CD4-positive, alpha-beta T cell treated with Interleukin-17A for 1 hour (primary cell): ENCODE measurements around the gene IGFL2.
"Not testable (repeated sequence)": the region's sequence is repeated elsewhere in the genome, so short reads cannot be mapped to it uniquely, and the experiment has no call there.

Experiments used
- DNase-seq: peaks from one replicate; pipeline ENCODE4 v3.0.0-alpha.2; 2020

Gene IGFL2

GRCh38 chr19:46147791-46148288 is at the start of gene IGFL2:
Gene IGFL2, plus strand, starts transcription at chr19:46148238. Its CDS starts 41 bp downstream, at chr19:46148279.
- no peak for DNase-seq

GRCh38 chr19:46100344-46100743 is 47.7 kb upstream of the IGFL2 start:
- no peak for DNase-seq

DNA sequence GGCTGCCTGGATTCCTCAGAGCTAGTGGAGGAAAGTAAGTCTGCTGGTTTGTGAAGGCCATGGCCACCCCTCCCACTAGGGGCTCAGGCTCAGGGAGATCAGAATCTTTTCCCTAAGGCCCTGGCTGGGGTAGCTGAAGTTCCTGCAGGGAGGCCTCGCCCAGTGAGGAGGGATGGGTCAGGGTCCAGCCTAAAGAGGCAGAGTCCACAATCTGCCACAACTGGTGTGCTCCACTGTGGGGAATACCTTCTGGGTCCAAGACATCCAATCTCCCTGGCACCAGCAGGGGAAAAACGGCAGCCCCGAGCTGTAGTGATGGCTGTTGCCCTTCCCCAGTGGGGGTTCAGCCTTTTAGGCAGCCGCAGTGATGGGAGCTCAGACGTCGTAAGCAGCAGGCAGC is 46.7 kb upstream of the IGFL2 start:
- DNase-seq, result no peak

- not testable (repeated sequence) for DNase-seq
Measured at GRCh38 chr19:46102333-46102732, 45.7 kb upstream of the IGFL2 start.

DNA sequence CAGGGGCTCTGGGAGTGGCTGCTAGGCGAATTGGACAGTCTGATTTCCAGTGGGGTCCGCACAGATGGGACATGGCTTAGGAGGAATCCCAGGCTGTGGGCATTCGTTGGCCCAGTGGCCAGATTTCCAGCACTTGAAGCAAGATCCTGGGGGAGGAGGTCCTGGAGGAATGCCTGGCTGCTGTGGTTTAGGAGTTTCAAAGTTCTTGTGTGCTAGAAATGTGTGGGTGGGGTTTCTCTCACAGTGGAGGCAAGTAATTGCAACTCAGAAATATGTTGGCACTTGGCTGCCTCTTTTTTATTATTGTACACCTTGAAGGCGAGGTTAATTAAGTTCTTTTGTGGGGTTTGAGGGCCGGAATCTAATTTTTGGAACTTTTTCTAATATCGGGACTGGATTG is 40.7 kb upstream of the IGFL2 start:
- DNase-seq, result no peak

- DNase-seq, result no peak
Measured at GRCh38 chr19:46109876-46110275, 38.2 kb upstream of the IGFL2 start.

DNA sequence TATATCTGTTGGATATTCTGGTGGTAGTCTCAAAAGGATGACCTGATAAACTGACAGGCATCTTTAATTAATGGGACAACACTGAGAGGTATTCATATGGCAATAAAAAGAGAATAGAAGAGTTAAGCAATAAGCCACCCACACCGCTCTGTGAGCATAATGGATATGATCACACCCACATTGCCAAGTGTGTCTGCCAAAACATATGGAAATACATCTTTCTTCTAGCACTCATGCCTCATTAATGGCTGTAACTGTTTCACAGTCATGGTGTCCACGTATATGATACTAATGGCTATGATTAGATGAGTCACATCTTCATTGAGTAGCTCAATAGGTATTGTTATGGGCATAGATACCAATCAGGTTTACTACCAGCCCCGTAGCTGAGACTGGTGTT is 36.7 kb upstream of the IGFL2 start:
- DNase-seq, result no peak

DNA sequence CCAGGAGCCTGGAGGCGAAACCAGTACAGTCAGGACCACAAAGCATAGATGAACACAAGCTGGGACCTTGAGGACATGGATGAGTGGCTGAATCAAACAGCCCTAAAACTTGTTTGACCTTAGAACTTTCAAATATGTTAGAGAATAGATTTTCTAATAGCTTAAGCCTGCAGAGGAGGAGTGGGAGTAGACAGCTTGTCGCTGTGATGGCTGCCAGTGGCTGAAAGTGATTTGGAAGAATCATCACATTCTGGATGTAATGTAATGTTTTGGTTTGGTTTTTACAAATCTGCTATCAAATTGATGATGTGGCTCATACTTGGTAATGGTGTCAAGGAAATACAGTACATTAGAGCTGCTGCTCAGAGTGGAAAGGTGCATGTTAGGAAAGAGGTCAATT is 35.5 kb upstream of the IGFL2 start:
- DNase-seq, result no peak

DNA sequence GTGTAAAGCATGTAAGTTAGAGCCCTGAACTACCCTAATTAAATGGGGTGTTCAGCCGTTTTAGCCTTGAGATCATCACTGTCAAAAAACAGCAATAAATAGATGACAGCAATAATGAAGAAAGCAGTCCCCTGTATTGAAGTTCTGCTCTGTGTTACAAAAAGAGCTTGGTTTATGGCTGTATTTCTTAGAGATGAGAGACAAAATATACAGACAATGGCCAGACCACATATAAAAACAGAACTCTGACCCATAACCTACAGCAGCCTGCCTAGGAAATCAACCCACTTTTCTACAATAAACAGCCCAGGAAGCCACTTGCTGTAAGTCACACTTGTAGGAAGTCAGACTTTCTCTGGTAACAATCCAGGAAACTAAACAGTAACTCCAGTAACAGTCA is 34.3 kb upstream of the IGFL2 start:
- no peak for DNase-seq

GRCh38 chr19:46115396-46116106 is 32.5 kb upstream of the IGFL2 start:
- no peak for DNase-seq

DNA sequence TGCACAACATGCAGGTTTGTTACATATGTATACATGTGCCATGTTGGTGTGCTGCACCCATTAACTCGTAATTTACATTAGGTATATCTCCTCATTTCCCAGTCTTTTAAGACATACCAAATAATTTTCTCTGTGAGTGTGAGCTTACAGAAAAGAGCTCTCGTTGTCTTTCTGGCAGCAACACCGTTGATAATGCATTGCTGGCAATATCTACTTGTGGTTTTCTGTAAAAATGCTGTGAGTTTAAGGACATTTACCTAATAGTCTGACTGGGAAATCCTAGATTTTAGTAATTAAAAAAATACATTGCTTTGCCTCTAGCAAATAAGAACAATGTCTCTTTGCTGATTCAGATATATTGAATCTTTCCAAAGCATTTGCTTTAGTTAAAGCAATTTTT is 31.9 kb upstream of the IGFL2 start:
- no peak for DNase-seq

- DNase-seq, result no peak
Measured at GRCh38 chr19:46118136-46118535, 29.9 kb upstream of the IGFL2 start.

DNA sequence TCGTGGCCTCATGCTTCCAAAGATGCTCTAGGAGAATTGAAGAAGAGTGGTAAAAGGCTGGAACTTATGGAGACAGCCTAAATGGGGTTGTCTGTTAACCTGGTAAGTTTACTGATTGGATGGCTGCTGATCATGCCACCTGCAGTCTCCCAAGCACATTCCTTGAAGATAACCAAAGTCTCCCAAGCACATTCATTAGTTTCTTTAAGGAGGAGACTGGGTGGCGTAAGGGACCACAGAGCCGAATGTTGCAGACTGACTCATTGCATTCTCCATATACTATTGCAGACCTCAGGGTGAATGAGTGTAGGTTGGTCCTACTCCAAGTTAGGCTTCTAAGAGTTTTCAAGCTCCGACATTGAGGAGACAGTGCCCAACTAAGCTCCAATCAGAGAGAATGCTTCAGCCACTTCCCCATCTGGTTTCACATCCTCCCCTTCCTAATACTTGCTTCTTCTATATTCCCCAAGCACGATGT is 23.4 kb upstream of the IGFL2 start, which contains the start of gene IGFL3:
Gene IGFL3, minus strand, starts transcription at position 51 of the 478 bp plus-strand sequence. Its CDS starts 39 bp downstream, at position 12.
- DNase-seq, result no peak

- DNase-seq, result no peak
Measured at GRCh38 chr19:46125447-46125846, 22.6 kb upstream of the IGFL2 start.

DNA sequence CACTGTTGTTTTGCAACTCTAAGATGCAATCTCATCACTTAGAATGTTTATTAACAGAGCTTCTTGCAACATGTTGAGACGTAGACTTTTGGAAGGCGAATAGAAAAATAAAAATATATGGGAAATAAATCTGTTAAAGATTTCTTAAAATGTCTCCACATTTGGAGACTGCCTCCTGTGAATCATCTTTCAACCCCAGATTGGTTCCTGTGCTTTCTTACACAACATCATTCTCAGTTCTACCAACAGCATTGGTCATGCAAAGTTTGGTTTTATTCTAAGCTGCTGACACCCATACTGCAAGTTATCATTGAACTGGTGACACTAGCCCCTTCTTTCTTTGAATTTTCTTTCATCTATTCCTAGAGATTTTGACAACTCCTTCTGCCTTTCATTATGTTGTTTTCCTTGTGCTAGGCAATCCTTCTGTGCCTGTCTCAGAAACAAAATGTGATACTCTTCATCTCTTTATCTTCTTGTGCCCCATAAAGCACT is 21.9 kb upstream of the IGFL2 start:
- no peak for DNase-seq

- DNase-seq, result no peak
Measured at GRCh38 chr19:46131485-46132143, 16.4 kb upstream of the IGFL2 start.

- no peak for DNase-seq
Measured at GRCh38 chr19:46132508-46133100, 15.4 kb upstream of the IGFL2 start.

DNA sequence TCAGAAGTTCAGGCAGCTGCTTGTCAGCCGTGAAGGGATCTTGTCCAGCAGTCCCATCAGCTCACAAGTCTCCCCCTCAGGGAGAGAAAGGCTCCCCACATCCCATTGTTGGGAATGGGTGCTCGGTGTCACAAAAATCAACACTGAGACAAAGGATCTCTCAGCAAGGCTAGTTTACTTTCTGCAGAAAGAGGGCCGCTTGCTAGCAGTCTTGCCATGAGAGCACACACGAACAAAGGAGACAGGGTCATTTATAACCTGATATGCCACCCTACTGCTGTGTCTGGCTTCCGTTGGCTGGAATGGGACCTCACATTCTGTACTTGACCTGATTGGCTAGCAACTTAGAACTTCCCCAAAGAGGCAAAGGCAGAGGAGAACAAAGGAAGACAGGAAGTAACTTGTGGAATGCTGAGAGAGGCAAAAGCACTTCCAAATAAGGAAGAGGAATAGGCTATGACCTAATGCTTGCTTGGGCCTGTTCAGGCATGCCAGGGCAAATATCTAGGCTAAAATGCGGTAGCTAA is 14.9 kb upstream of the IGFL2 start:
- DNase-seq, result no peak

DNA sequence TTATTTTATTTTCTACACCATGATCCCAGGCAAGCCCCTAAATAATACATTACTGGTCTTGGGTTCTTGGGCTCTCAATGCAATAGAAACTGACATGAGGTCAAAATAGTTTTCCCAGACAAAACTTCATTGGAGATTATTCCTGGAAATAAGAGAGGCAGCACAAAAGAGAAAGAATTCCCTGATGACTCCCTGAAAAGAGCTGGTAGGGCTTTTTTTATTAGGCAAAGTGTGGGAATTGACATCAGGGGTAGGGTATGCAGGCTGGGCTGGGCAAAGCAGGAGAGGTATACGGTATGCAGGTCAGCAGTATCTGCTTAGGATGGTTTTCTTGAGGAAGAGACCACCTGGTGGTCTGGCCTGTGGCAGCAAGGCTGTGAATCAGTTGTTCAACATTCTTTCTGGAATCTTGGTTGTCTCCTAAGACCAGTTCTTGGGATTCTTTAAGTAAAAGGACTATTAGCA is 14.2 kb upstream of the IGFL2 start:
- no peak for DNase-seq

- DNase-seq, result no peak
Measured at GRCh38 chr19:46134527-46134926, 13.5 kb upstream of the IGFL2 start.

DNA sequence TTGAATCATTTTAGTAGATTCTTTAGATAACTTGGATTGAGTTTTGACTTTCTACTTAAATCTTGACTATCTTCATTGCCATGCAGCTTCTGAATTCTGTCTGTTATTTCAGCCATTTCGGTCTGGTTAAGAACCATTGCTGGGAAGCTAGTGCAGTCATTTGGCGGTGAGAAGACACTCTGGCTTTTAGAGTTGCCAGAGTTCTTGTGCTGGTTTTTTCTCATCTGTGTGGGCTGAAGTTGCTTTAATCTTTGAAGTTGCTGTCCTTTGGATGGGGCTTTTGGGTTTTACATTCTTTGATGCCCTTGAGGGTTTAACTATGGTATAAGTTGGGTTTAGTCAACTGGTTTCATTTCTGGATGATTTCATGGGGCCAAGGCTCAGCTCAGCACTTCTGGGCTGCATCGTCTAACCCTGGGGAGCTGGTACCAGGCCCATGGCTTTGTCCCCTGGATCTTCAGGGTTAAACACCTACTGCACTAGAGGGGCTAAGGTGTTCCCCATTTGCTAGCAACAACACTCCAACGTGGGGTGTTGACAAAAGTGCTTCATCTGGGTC is 10.0 kb upstream of the IGFL2 start:
- DNase-seq, result no peak

GRCh38 chr19:46141421-46141820 is 6.6 kb upstream of the IGFL2 start:
- DNase-seq, result no peak

- DNase-seq, result no peak
Measured at GRCh38 chr19:46142294-46142693, 5.7 kb upstream of the IGFL2 start.
